H9 (cell line): Measurements from ENCODE around the gene DTHD1. TPM values are rescaled to one million over a fixed set of nuclear protein-coding genes. Genes with fewer than 3 reads are reported as not detected.

Experiments used
- DNase-seq: peaks from one replicate; pipeline ENCODE4 v3.0.0-alpha.2; 2017
- H2AFZ ChIP-seq: one replicate; pipeline ENCODE4 v1.6.1; 2013; ENCODE audit warnings: mild to moderate bottlenecking, low read length, control low read depth, moderate library complexity
- H2AK5ac ChIP-seq: 2 replicates; pipeline ENCODE4 v1.6.1; 2013; ENCODE audit warnings: low read length, control low read depth, mixed read lengths; ENCODE audit not compliant: insufficient read length
- H2BK120ac ChIP-seq: one replicate; pipeline ENCODE4 v1.6.1; 2013; ENCODE audit warnings: low read depth, mild to moderate bottlenecking, low read length, control low read depth, inconsistent platforms; ENCODE audit not compliant: poor library complexity, severe bottlenecking
- H2BK12ac ChIP-seq: 2 replicates; pipeline ENCODE4 v1.6.1; 2013; ENCODE audit warnings: low read length, control low read depth, mixed read lengths, low read depth; ENCODE audit not compliant: insufficient read length
- H2BK15ac ChIP-seq: 2 replicates; pipeline ENCODE4 v1.6.1; 2013; ENCODE audit warnings: low read depth, low read length, control low read depth
- H2BK20ac ChIP-seq: one replicate; pipeline ENCODE4 v1.6.1; 2013; ENCODE audit warnings: low read depth, mild to moderate bottlenecking, low read length, control low read depth, inconsistent platforms; ENCODE audit not compliant: poor library complexity, severe bottlenecking
- H2BK5ac ChIP-seq: 2 replicates; pipeline ENCODE4 v1.6.1; 2013; ENCODE audit warnings: low read length, control low read depth, mixed read lengths; ENCODE audit not compliant: insufficient read length
- H3K14ac ChIP-seq: 2 replicates; pipeline ENCODE4 v1.6.1; 2013; ENCODE audit warnings: low read length, control low read depth; ENCODE audit not compliant: insufficient read depth
- H3K18ac ChIP-seq: 2 replicates; pipeline ENCODE4 v1.6.1; 2013; ENCODE audit warnings: low read depth, mild to moderate bottlenecking, mixed read lengths, low read length, control low read depth; ENCODE audit not compliant: insufficient read length
- H3K23ac ChIP-seq: 2 replicates; pipeline ENCODE4 v1.6.1; 2013; ENCODE audit warnings: low read length, control low read depth, mixed read lengths, low read depth; ENCODE audit not compliant: insufficient read length
- H3K23me2 ChIP-seq: 2 replicates; pipeline ENCODE4 v1.6.1; 2013; ENCODE audit warnings: low read depth, mild to moderate bottlenecking, mixed read lengths, low read length, control low read depth; ENCODE audit not compliant: insufficient read length, poor library complexity, severe bottlenecking
- H3K27ac ChIP-seq: 2 replicates; pipeline ENCODE4 v1.5.1; 2013; ENCODE audit warnings: low read length, control low read depth, mixed read lengths, low read depth; ENCODE audit not compliant: insufficient read length
- H3K27me3 ChIP-seq: 2 replicates; pipeline ENCODE4 v1.6.1; 2013; ENCODE audit warnings: low read length, control low read depth, inconsistent platforms; ENCODE audit not compliant: insufficient read depth
- H3K4ac ChIP-seq: 2 replicates; pipeline ENCODE4 v1.6.1; 2013; ENCODE audit warnings: low read depth, mild to moderate bottlenecking, control low read depth, inconsistent platforms, low read length, moderate library complexity
- H3K4me1 ChIP-seq: 2 replicates; pipeline ENCODE4 v1.6.1; 2013; ENCODE audit warnings: low read length, control low read depth, inconsistent platforms; ENCODE audit not compliant: insufficient read depth
- H3K4me2 ChIP-seq: 2 replicates; pipeline ENCODE4 v1.6.1; 2013; ENCODE audit warnings: low read length, control low read depth, mixed read lengths; ENCODE audit not compliant: insufficient read length, insufficient read depth
- H3K56ac ChIP-seq: 2 replicates; pipeline ENCODE4 v1.6.1; 2013; ENCODE audit warnings: low read depth, mild to moderate bottlenecking, mixed read lengths, low read length, control low read depth; ENCODE audit not compliant: insufficient read length
- H3K79me1 ChIP-seq: 2 replicates; pipeline ENCODE4 v1.6.1; 2013; ENCODE audit warnings: low read depth, mild to moderate bottlenecking, moderate library complexity, low read length, control low read depth, inconsistent platforms; ENCODE audit not compliant: insufficient read depth, poor library complexity, severe bottlenecking
- H3K79me2 ChIP-seq: 2 replicates; pipeline ENCODE4 v1.6.1; 2013; ENCODE audit warnings: low read length, control low read depth, inconsistent platforms; ENCODE audit not compliant: insufficient read depth
- H3K9ac ChIP-seq: 2 replicates; pipeline ENCODE4 v1.6.1; 2013; ENCODE audit warnings: low read length, control low read depth, mixed read lengths; ENCODE audit not compliant: insufficient read length; ENCODE audit errors: extremely low read depth
- H3K9me3 ChIP-seq: one replicate; pipeline ENCODE4 v1.6.1; 2013; ENCODE audit warnings: low read depth, low read length, inconsistent platforms; ENCODE audit not compliant: control insufficient read depth
- H3T11ph ChIP-seq: one replicate; pipeline ENCODE4 v1.6.1; 2013; ENCODE audit warnings: mild to moderate bottlenecking, low read length, control low read depth, inconsistent platforms
- H4K20me1 ChIP-seq: one replicate; pipeline ENCODE4 v1.6.1; 2013; ENCODE audit not compliant: control insufficient read depth, insufficient read length, insufficient read depth
- H4K5ac ChIP-seq: 2 replicates; pipeline ENCODE4 v1.6.1; 2013; ENCODE audit warnings: low read depth, mild to moderate bottlenecking, mixed read lengths, low read length, control low read depth; ENCODE audit not compliant: insufficient read length
- H4K8ac ChIP-seq: replicated peaks from 2 replicates; pipeline ENCODE4 v1.6.1; 2013; ENCODE audit warnings: low read length, control low read depth, mixed read lengths, low read depth; ENCODE audit not compliant: insufficient read length
- H4K91ac ChIP-seq: 2 replicates; pipeline ENCODE4 v1.6.1; 2013; ENCODE audit warnings: low read depth, mild to moderate bottlenecking, moderate library complexity, mixed read lengths, low read length, control low read depth; ENCODE audit not compliant: insufficient read length
- H3K27ac Mint-ChIP-seq, 3 experiments: 2 replicates in 2 of 3; 3 replicates in 1 of 3; pipeline ENCODE4 v1.8.0; 2020 to 2021; ENCODE audit warnings: mixed read lengths in 3 of 3, mild to moderate bottlenecking in 1 of 3, moderate library complexity in 1 of 3
- H3K27me3 Mint-ChIP-seq: 2 replicates; pipeline ENCODE4 v1.8.0; 2021; ENCODE audit warnings: low read depth, mild to moderate bottlenecking, moderate library complexity, mixed read lengths
- H3K36me3 Mint-ChIP-seq, 3 experiments: 2 replicates in 2 of 3; 3 replicates in 1 of 3; pipeline ENCODE4 v1.8.0; 2020 to 2021; ENCODE audit warnings: low read depth in 3 of 3, mixed read lengths in 3 of 3; ENCODE audit not compliant: insufficient read depth in 1 of 3
- H3K4me1 Mint-ChIP-seq, 2 experiments: 2 replicates each; pipeline ENCODE4 v1.8.0; 2020; ENCODE audit warnings: mixed read lengths in 2 of 2
- H3K4me3 Mint-ChIP-seq, 2 experiments: 2 replicates in 1 of 2; 3 replicates in 1 of 2; pipeline ENCODE4 v1.8.0; 2020 to 2021; ENCODE audit warnings: mild to moderate bottlenecking in 2 of 2, mixed read lengths in 2 of 2, moderate library complexity in 1 of 2
- H3K9me3 Mint-ChIP-seq, 2 experiments: 2 replicates in 1 of 2; 3 replicates in 1 of 2; pipeline ENCODE4 v1.8.0; 2020; ENCODE audit warnings: mild to moderate bottlenecking in 2 of 2, mixed read lengths in 2 of 2, moderate library complexity in 1 of 2
- CTCF ChIP-seq: fragments of 200-600 bp; sonication (generic); conservative IDR thresholded peaks from 3 replicates; pipeline ENCODE4 v1.8.0; 2021; ENCODE audit warnings: antibody characterized with exemption, mild to moderate bottlenecking
- WGBS: extraction: QIAGEN DNeasy Blood & Tissue Kit; methylation state at CpG from one replicate; pipeline ENCODE4 v1.1.7; 2013; ENCODE audit warnings: missing lambda C conversion rate, low lambda C conversion rate, mixed read lengths; ENCODE audit not compliant: insufficient read length; ENCODE audit errors: extremely low coverage; 5-methylcytosine and 5-hydroxymethylcytosine counted together
- total RNA-seq: library from RNA; stranded (reverse); gene quantifications from 2 replicates; pipeline ENCODE4 v1.2.1, GENCODE V29; 2021

DTHD1 gene
- total RNA-seq, 1 experiment from 2014 or later, result not detected

- Histone ChIP-seq H3K56ac (no peak overlapping the region), H2AFZ (no peak overlapping the region), H3K9me3 (no peaks in the 10 kb centered on the region), H2BK120ac (no peak overlapping the region), H3K4me1 (no peaks in the 10 kb centered on the region), H2BK5ac (no peak overlapping the region), H4K91ac (no peak overlapping the region), H3K79me1 (no peaks in the 10 kb centered on the region), H2BK20ac (no peak overlapping the region), H3K14ac (no peak overlapping the region), H4K20me1 (no peaks in the 10 kb centered on the region), H3T11ph (no peak overlapping the region), H2BK12ac (no peak overlapping the region), H3K79me2 (no peaks in the 10 kb centered on the region), H3K18ac (no peak overlapping the region), H3K27me3 (no peaks in the 10 kb centered on the region), H3K27ac (no peak overlapping the region), H3K23ac (no peak overlapping the region), H3K9ac (no peak overlapping the region), H2BK15ac (no peak overlapping the region), H4K5ac (no peak overlapping the region), H4K8ac (no peak overlapping the region), H3K4ac (no peak overlapping the region), H2AK5ac (no peak overlapping the region), H3K4me2 (no peak overlapping the region), H3K23me2 (no peaks in the 10 kb centered on the region)
- H3K4me1 Mint-ChIP-seq, result no peaks in the 10 kb centered on the region
- H3K27me3 Mint-ChIP-seq, result no peaks in the 10 kb centered on the region
- no peak overlapping the region for H3K4me3 Mint-ChIP-seq
- H3K27ac Mint-ChIP-seq, result no peak overlapping the region
- no peak for DNase-seq
- WGBS, result no CpG with 5 or more reads among the region's 4 CpGs
- H3K36me3 Mint-ChIP-seq, result no peaks in the 10 kb centered on the region
- no peaks in the 10 kb centered on the region for H3K9me3 Mint-ChIP-seq
- TF ChIP-seq CTCF, result no peak
Measured at GRCh38 chr4:36324808-36325207, 43.4 kb downstream of the DTHD1 start.
